Activated B cell treated with CpG ODN at 0.5 μM for 24 hours (primary cell): ENCODE measurements around the gene ARRB2. TPM values are rescaled to one million over a fixed set of nuclear protein-coding genes. Genes with fewer than 3 reads are reported as not detected.

Experiments
- ATAC-seq: fragments of 200-7000 bp; cut with Tn5 transposase; one replicate; pipeline ENCODE4 v1.10.0; 2021; ENCODE audit warnings: low read depth, mild to moderate bottlenecking, moderate library complexity
- CTCF ChIA-PET: fragments of 350-600 bp; sonication (Branson Sonifier 250); formaldehyde crosslinking; loops from one replicate; lab custom pipeline; 2021; ENCODE audit warnings: antibody characterized with exemption; lab: Charles Lee
- POLR2A ChIA-PET: fragments of 350-600 bp; sonication (Branson Sonifier 250); formaldehyde crosslinking; loops from one replicate; lab custom pipeline; 2021; ENCODE audit warnings: antibody characterized with exemption; lab: Charles Lee
- DNase-seq: peaks from one replicate; pipeline ENCODE4 v3.0.0; 2022
- H3K27ac Mint-ChIP-seq: one replicate; pipeline ENCODE4 v1.8.0; 2020; ENCODE audit warnings: mixed read lengths
- H3K27me3 Mint-ChIP-seq: one replicate; pipeline ENCODE4 v1.8.0; 2021; ENCODE audit warnings: mixed read lengths
- H3K36me3 Mint-ChIP-seq: one replicate; pipeline ENCODE4 v1.8.0; 2021; ENCODE audit warnings: low read depth, mixed read lengths
- H3K4me1 Mint-ChIP-seq: one replicate; pipeline ENCODE4 v1.8.0; 2021; ENCODE audit warnings: mixed read lengths
- H3K4me3 Mint-ChIP-seq: one replicate; pipeline ENCODE4 v1.8.0; 2020; ENCODE audit warnings: mild to moderate bottlenecking, mixed read lengths
- H3K9me3 Mint-ChIP-seq: one replicate; pipeline ENCODE4 v1.8.0; 2020; ENCODE audit warnings: mixed read lengths
- CTCF ChIP-seq: fragments of 200-600 bp; IDR thresholded peaks from one replicate; pipeline ENCODE4 v1.8.0; 2022; ENCODE audit warnings: antibody characterized with exemption, mild to moderate bottlenecking
- intact Hi-C: fragments of 100-400 bp; cut with micrococcal nuclease; formaldehyde crosslinking; loops from one replicate; pipeline ENCODE4 v1.15.1; 2024
- total RNA-seq: library from RNA; stranded (reverse); gene quantifications from 2 replicates; pipeline ENCODE4 v1.2.3, GENCODE V29; 2022

Gene ARRB2
- total RNA-seq, 1 donor from 2014 or later, result 52.0 TPM

GRCh38 chr17:4715063-4715744, 4.8 kb downstream of the ARRB2 start:
- ChIA-PET CTCF (no interaction called here), POLR2A (interaction anchor here (0.6 kb wide), 1 partner anchor 9 kb away, joined by 5 read pairs; no protein-coding TSS in a partner anchor)
- DNase-seq (no peak), ATAC-seq (no peak)
- no peaks in the 10 kb centered on the region for H3K27me3 Mint-ChIP-seq
- peaks cover 44% of the 10 kb centered on the region for H3K4me1 Mint-ChIP-seq
- peaks cover 45% of the 10 kb centered on the region for H3K36me3 Mint-ChIP-seq
- no peaks in the 10 kb centered on the region for H3K9me3 Mint-ChIP-seq
- H3K27ac Mint-ChIP-seq, result peak overlapping the region; percentile 81
- peak overlapping the region; percentile 52 for H3K4me3 Mint-ChIP-seq
- TF ChIP-seq CTCF, result no peak
- intact Hi-C loops, result no loop called here

GRCh38 chr17:4716081-4716480, 5.6 kb downstream of the ARRB2 start:
- Mint-ChIP-seq H3K4me3 (no peak overlapping the region), H3K4me1 (peaks cover 38% of the 10 kb centered on the region), H3K27me3 (no peaks in the 10 kb centered on the region), H3K9me3 (no peaks in the 10 kb centered on the region), H3K27ac (no peak overlapping the region), H3K36me3 (peaks cover 51% of the 10 kb centered on the region)
- TF ChIP-seq CTCF, result no peak
- ATAC-seq, result no peak
- no peak for DNase-seq
- ChIA-PET CTCF (no interaction called here), POLR2A (no interaction called here)
- intact Hi-C loops, result no loop called here

- DNase-seq (no peak), ATAC-seq (no peak)
- Mint-ChIP-seq H3K4me1 (peaks cover 21% of the 10 kb centered on the region), H3K27me3 (no peaks in the 10 kb centered on the region), H3K9me3 (no peaks in the 10 kb centered on the region), H3K4me3 (no peak overlapping the region), H3K36me3 (peaks cover 51% of the 10 kb centered on the region), H3K27ac (no peak overlapping the region)
- intact Hi-C loops, result no loop called here
- ChIA-PET CTCF (no interaction called here), POLR2A (no interaction called here)
- TF ChIP-seq CTCF, result no peak
Measured at GRCh38 chr17:4717791-4718190, 7.4 kb downstream of the ARRB2 start.

- Mint-ChIP-seq H3K9me3 (no peaks in the 10 kb centered on the region), H3K4me1 (peaks cover 21% of the 10 kb centered on the region), H3K4me3 (no peak overlapping the region), H3K27me3 (no peaks in the 10 kb centered on the region), H3K27ac (no peak overlapping the region), H3K36me3 (peaks cover 51% of the 10 kb centered on the region)
- DNase-seq (no peak), ATAC-seq (no peak)
- ChIA-PET POLR2A (no interaction called here), CTCF (no interaction called here)
- TF ChIP-seq CTCF, result no peak
- intact Hi-C loops, result no loop called here
Measured at GRCh38 chr17:4718276-4718675, 7.8 kb downstream of the ARRB2 start.

GRCh38 chr17:4719146-4719545, 8.7 kb downstream of the ARRB2 start:
- Mint-ChIP-seq H3K9me3 (no peaks in the 10 kb centered on the region), H3K4me1 (peaks cover 15% of the 10 kb centered on the region), H3K4me3 (no peak overlapping the region), H3K36me3 (peaks cover 51% of the 10 kb centered on the region), H3K27me3 (no peaks in the 10 kb centered on the region), H3K27ac (no peak overlapping the region)
- intact Hi-C loops, result no loop called here
- ChIA-PET POLR2A (no interaction called here), CTCF (no interaction called here)
- ATAC-seq, result no peak
- no peak for DNase-seq
- TF ChIP-seq CTCF, result no peak
